ENCODE results near the gene CAPG.

The CAPG gene

DNA sequence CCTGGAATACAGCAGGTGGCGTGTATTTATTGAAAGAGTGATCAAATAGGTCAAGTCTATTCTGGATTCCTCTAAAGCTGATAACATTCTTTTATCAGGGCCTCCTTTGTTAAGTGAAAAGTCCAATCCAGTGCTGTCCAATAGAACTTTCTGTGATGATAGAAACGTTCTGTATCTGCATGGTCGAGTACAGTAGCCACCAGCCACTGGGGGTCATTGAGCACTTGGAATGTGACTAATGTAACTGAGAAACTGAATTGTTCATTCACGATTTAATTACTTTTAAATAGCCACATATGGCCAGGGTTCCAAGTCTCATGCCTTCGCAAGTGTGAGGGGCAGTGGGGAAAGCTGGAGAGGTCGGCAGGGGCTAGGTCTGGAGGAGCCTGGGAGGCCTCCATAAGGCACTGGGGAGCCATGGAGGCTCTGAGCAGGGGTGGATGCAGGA is 28.9 kb upstream of the CAPG start:
- in situ Hi-C loops (cut with MboI; ENCODE audit: low sequenced_read_pairs), result no loop called here

DNA sequence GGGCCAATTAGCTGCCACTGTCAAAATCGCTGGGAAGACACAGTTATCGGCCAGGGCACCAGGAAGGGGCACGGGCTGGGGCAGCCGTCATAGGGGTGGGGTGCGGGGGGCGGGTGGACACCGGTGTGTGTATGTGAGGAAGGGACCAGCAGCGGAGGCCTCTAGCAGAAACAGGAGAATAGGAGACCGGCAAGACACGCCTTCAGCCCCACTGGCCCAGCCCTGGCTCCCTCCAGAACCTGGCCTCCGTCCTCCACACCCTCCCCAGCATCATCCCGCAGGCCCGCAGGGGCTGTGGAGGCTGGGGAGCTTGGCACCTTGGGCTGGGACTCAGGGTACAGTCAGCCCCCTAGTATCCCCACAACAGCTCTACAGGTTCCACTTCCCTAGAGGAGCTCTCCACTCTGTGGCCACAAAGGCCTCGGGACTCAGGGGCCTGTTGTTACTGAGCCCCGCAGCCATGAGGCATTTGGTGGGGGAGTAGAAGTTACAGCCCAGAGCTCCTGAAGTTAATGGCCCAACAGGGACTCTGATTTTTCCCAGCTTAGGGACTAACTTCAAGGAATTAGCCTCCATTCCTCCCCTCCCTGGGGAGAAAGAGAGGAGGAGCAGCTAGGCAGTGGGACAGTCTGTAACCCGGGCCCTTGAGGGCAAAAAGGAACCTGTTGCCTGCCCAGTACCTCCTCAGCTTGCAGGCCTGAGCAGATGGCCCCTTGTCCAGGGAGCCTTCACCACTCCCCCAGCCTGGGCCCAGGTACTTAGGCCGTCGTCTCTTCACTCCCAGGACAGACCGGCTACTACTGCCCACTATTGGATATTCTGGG is 28.2 kb upstream of the CAPG start:
- in situ Hi-C loops (cut with MboI; ENCODE audit: low sequenced_read_pairs), result no loop called here

DNA sequence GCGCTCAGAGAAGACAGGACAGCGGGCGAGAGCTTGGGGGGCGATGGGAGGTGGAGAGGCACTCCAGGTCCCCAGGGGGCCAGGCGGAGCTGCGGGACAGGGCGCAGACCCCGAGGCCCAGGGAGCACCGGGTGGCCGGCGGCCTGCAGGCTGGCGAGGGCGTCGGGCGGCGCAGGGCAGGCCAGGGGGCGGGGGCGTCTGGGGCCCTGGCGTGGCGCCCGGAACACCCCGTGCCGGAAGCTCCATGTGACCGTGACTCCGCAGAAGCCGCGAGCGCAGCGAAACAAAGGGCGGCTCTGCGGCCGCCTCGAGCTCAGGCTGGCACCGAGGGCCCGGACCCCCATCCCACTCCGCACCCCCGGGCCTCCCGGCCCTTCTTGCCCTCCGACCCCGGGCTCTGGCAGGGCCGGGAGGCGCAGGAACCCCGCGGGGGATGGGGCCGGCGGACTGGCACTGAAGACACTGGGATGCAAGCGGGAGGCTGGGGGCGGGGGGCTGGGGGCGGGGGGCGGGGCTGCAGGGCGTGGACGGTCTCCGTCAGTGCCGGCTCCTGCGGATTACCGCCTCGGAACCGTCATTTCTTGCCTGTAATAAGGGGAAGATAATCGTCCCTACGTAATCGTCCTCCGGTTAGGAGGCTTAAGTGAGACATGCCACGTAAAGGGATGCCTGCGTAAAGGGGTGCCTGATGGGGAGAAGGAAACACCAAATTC is 27.5 kb upstream of the CAPG start:
- in situ Hi-C loops (cut with MboI; ENCODE audit: low sequenced_read_pairs), result no loop called here

GRCh38 chr2:85436836-85437487 is 26.8 kb upstream of the CAPG start:
- in situ Hi-C loops (cut with MboI; ENCODE audit: low sequenced_read_pairs), result no loop called here

DNA sequence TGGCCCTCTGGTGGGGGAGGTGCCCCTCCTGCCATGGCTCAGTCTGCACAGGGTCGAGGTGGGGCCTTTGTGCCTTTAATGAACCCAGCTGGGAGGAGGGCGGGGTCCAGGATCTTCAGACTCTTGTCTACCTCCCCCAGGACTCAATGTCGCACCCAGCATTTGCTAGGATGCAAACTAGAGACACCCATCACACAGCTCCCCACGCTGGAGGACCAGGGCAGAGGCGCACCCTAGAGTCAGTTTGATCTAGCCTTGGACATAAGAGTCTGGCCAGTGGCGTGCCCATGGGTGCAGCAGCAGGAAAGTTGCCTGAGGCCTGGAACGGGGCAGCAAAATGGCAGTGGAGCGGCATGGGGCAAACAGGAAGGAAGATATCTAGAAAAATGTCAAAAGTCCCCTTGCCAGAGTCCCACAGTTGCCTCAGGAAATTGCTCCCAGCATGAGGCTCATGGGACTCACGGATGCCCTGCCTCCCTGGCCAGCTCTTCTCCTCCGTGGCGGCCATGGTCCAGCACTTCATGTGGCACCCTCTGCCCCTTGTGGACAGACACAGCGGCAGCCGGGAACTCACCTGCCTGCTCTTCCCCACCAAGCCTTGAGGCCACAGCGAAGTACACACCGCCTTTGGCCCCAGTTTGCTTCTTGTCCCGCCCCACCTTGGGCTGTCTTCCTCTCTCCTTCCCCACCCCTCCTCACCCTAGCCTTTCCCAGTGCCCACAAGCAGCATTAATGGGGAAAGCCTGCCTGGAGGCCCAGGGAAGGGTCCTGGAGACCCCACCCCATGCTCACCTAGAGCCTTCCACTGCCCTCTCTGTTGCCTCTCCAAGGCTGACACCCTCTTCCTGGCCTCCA is 26.0 kb upstream of the CAPG start:
- in situ Hi-C loops (cut with MboI; ENCODE audit: low sequenced_read_pairs), result no loop called here

- in situ Hi-C loops (cut with MboI; ENCODE audit: low sequenced_read_pairs), result no loop called here
Observed at GRCh38 chr2:85435220-85435958, 25.2 kb upstream of the CAPG start.

- in situ Hi-C loops (cut with MboI; ENCODE audit: low sequenced_read_pairs), result no loop called here
Observed at GRCh38 chr2:85434696-85435095, 24.5 kb upstream of the CAPG start.

DNA sequence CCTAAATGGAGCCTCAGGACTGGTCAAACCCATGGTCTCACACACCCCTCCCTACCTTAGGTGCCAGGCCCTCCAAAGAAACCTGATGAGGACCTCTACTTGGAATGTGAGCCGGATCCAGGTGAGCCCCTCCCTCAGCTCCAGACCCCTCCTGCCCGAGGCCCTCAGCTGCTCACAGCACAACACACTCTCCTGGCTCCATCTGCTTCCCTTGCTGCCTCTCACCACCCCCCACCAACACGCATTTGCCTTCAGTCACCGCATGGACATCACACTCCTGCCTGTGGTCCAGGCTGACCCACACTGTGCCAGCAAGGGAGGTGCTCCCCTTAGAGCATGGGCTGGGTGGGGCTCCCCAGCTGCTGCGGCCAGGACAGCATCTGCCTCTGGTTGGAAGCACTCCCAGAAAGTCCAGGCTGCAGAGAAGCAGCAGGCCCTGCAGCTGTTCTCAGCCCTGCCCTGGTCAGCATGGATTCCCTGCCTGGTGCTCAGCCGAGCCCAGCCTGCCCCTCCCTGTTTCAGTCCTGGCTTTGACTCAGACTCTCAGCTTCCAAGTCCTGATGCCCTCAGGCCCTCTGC is 23.4 kb upstream of the CAPG start:
- in situ Hi-C loops (cut with MboI; ENCODE audit: low sequenced_read_pairs), result no loop called here

GRCh38 chr2:85431570-85432205 is 21.5 kb upstream of the CAPG start:
- in situ Hi-C loops (cut with MboI; ENCODE audit: low sequenced_read_pairs), result no loop called here

GRCh38 chr2:85430752-85431569 is 20.8 kb upstream of the CAPG start:
- in situ Hi-C loops (cut with MboI; ENCODE audit: low sequenced_read_pairs), result no loop called here

- in situ Hi-C loops (cut with MboI; ENCODE audit: low sequenced_read_pairs), result no loop called here
Observed at GRCh38 chr2:85429924-85430289, 19.7 kb upstream of the CAPG start.

DNA sequence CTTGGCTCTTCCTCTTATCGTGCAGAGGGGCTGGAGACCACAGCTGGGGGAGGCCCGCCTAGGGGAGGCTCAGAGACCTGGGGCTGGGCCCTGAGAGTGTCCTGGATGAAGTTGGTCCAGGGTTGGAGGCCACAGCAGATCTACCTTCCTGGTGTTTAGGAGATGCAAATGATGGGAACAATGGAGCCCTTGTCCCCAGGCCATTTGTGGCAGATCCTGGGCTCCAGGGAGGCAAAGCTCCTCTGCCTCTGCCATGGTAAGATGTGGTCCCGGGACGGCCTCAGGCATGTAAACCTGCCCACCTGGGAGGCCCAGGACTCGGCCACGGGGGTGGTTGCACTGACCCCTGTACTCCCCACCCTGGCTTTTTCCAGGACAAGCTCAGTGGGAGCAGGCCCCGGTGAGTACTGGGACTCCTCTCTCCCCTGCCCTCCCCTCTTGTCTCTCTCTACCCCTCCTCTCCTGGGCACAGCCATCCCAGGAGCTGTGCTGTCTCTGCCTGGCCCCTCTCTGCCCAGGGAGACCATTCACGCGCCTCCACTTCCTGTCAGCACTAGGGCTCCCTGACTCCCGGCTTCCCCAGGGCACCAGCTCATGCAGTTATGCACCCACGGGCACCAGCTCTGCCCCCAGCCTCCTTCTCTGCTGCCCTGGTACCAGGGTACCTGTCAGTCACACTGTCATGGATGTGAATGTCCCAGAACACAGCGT is 19.2 kb upstream of the CAPG start:
- in situ Hi-C loops (cut with MboI; ENCODE audit: low sequenced_read_pairs), result no loop called here

DNA sequence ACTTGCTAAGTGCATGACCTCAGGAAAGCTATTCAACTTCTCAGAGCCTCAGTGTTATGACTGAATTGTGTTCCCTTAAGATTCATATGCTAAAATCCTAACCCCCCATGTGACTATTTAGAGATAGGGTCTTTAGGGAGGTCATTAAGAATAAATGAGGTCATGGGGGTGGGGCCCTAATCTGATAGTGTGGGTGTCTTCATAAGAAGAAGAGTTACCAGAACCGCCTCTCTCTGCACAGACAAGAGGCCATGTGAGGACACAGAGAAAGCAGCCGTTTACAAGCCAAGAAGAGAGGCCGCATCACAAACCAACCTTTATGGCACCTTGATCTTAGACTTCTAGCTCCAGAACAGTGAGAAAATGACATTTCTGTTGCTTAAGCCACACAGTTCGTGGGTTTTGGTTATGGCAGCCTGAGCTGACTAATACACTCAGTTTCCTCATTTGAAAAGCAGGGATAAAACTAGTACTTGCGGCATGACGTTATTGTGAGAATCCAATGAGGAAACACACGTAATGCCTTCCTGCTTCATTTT is 18.2 kb upstream of the CAPG start:
- in situ Hi-C loops (cut with MboI; ENCODE audit: low sequenced_read_pairs), result no loop called here

DNA sequence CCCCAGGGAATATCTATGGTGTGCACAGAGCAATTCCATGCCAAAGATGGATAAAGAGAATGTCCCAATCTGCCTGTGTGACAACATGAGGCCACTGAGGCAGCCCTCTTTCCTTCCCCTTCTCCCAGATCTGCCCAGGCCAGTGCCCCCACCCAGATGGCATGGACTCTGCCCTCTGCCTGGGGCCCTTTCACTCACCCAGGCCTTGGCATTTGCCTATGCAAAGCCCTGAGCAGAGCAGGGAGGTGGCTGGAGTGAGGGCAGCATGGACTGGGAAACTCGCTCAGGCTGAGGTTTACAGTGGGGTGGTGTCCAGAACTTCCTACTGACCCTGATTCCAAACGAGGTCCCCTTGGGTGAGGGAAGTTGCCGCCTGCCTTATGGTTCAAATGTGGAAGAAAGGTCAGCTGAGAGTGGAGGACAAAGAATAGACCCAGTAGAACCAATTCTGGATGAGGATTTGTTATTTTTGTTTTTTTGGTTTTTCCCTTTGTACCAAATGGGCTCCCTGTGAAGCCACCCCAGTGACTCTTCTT is 17.2 kb upstream of the CAPG start:
- in situ Hi-C loops (cut with MboI; ENCODE audit: low sequenced_read_pairs), result no loop called here

- in situ Hi-C loops (cut with MboI; ENCODE audit: low sequenced_read_pairs), result no loop called here
Observed at GRCh38 chr2:85425588-85425987, 15.4 kb upstream of the CAPG start.

DNA sequence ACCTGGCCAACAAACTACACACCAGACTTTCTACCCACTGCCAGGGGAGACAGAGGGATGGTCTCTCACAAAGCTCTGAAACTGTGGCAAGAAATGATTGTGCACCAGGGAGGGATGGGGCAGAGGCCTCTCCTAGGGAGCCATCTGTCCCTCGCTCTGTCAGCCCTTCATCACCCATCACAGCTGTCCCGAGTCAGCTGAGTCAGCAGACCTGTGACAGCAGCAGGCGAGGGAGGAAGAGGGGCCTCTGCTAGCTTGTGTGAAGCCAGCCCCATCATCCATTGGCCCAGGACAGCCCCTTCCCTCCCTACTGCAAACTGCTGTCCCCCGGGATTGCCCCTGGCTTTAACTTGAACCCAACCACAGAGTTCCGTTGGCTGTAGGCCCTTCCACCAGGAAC is 13.4 kb upstream of the CAPG start:
- in situ Hi-C loops (cut with MboI; ENCODE audit: low sequenced_read_pairs), result no loop called here

DNA sequence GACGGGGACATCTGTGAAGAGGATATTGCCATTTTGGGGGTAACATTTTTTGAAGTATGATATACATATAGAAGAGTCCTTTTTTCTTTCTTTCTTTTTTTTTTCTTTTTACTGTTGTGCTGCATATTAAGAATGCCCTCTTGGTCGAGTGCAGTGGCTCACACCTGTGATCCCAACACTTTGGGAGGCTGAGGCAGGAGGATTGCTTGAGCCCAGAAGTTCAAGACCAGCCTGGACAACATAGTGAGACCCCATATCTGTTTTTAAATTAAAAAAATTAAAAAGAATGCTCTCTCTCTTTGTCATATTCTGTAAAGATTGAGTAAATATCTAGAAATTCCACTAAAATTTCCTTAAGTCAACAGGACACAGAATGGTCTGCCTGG is 11.9 kb upstream of the CAPG start:
- in situ Hi-C loops (cut with MboI; ENCODE audit: low sequenced_read_pairs), result no loop called here

All from hTERT RPE-1 (cell line).